Measurements from ENCODE around the gene POLA2. TPM values are rescaled to one million over a fixed set of nuclear protein-coding genes. Genes with fewer than 3 reads are reported as not detected.

The POLA2 gene
- polyA plus RNA-seq, 2 of the 4 experiments (the other 2 are of a cell fraction), result 34.5 to 52.3 TPM

DNA sequence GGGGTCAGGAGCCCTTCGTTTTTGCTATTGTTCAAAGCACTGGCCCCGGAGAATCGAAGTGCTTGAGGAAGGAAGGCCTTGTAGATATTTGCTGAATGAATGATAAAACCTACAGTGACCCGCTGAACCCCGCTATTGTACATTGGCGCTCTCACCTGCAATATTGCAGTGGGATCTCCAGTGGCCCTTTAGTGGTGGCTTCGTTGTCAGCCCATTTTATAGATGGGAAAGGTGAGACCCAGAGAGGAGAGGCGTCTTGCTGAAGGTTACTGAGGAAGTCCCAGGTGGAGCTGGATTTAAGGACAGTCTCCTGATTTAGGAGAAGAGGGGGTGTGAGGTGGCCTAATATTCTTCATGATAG lies 54.1 kb downstream of the POLA2 start:
- CTCF ChIA-PET, result interaction anchor here (0.7 to 78.3 kb wide), 24 partner anchors 0 to 282 kb away, joined by 3 to 3090 read pairs (median 4); partner anchors contain the start of genes CAPN1, CDC42EP2, DPF2 and POLA2
- Histone ChIP-seq H3K27ac (peak overlapping the region; percentile 91), H3K9me3 (no peaks in the 10 kb centered on the region), H3K4me3 (peak overlapping the region; percentile 99), H3K4me1 (peaks cover 44% of the 10 kb centered on the region), H3K4me2 (peak overlapping the region; percentile 97)
- POLR2A ChIA-PET, result interaction anchor here (0.8 to 3.8 kb wide), 8 partner anchors 17 to 198 kb away, joined by 3 to 62 read pairs (median 9); partner anchors contain the start of genes DPF2, POLA2 and ZNHIT2
- FAIRE-seq (no peak), ATAC-seq (peak in 1 of 2 experiments; percentile 3; a peak in 2 of 6 replicates), DNase-seq (ENCODE audit: low read depth in 1 of 2, low spot score in 1 of 2) (no peak)
- TF ChIP-seq EHF (CRISPR knock-in tag; IDR thresholded peaks at IDR 0.05) (no peak), CHD4 (IDR thresholded peaks at IDR 0.05; ENCODE audit: borderline replicate concordance) (no peak), HEYL (CRISPR knock-in tag; IDR thresholded peaks at IDR 0.05) (no peak), ELK1 (IDR thresholded peaks at IDR 0.05; ENCODE audit: low read depth, low read length) (no peak), NFE2L2 (conservative IDR thresholded peaks at IDR 0.05; ENCODE audit: low read length) (no peak), CTCF (IDR thresholded peaks at IDR 0.05) (peak; percentile 49), HDAC2 (IDR thresholded peaks at IDR 0.05) (no peak), FOSL2 (IDR thresholded peaks at IDR 0.05) (no peak), FOSL2 (CRISPR knock-in tag; IDR thresholded peaks at IDR 0.05) (no peak)
- 10% methylated on average over 5 of the region's 8 CpGs for WGBS (ENCODE audit: missing lambda C conversion rate)

- Histone ChIP-seq H3K9me3 (no peaks in the 10 kb centered on the region), H3K4me2 (peak overlapping the region; percentile 97), H3K27ac (peak overlapping the region; percentile 91), H3K4me1 (peaks cover 38% of the 10 kb centered on the region), H3K4me3 (peak overlapping the region; percentile 99)
- WGBS (ENCODE audit: missing lambda C conversion rate), result 62% methylated on average over 20 of the region's 20 CpGs
- DNase-seq (ENCODE audit: low read depth in 1 of 2, low spot score in 1 of 2) (peak in 1 of 2 experiments; percentile 29), FAIRE-seq (no peak), ATAC-seq (0 out of 6 replicates have a peak, but pooled peaks of 1 of the 2 experiments have one; percentile 1)
- ChIA-PET POLR2A (interaction anchor here (0.8 to 3.8 kb wide), 7 partner anchors 13 to 199 kb away, joined by 3 to 62 read pairs (median 11); partner anchors contain the start of genes DPF2, POLA2 and ZNHIT2), CTCF (interaction anchor here (0.7 to 78.3 kb wide), 20 partner anchors 1 to 283 kb away, joined by 3 to 3090 read pairs (median 4); partner anchors contain the start of genes CAPN1, CDC42EP2, DPF2 and POLA2)
- no peak for TF ChIP-seq FOSB (CRISPR knock-in tag; IDR thresholded peaks at IDR 0.05)
- TF ChIP-seq EHMT2 (IDR thresholded peaks at IDR 0.05; ENCODE audit: low read depth), result no peak
- TF ChIP-seq ZC3H11A (IDR thresholded peaks at IDR 0.05), result no peak
- TF ChIP-seq HOXB5 (CRISPR knock-in tag; IDR thresholded peaks at IDR 0.05), result no peak
- TF ChIP-seq HOXB13 (CRISPR knock-in tag; IDR thresholded peaks at IDR 0.05; ENCODE audit: low read depth), result no peak
- no peak for TF ChIP-seq RFX5 (IDR thresholded peaks at IDR 0.05)
- TF ChIP-seq JUN (IDR thresholded peaks at IDR 0.05), result no peak
- no peak for TF ChIP-seq RCOR1 (IDR thresholded peaks at IDR 0.05; ENCODE audit: low read depth, low read length)
- TF ChIP-seq TP53 (CRISPR knock-in tag; IDR thresholded peaks at IDR 0.05), result no peak
- TF ChIP-seq HMGXB4 (CRISPR knock-in tag; IDR thresholded peaks at IDR 0.05; ENCODE audit: borderline replicate concordance), result no peak
- TF ChIP-seq, protein P1, sequence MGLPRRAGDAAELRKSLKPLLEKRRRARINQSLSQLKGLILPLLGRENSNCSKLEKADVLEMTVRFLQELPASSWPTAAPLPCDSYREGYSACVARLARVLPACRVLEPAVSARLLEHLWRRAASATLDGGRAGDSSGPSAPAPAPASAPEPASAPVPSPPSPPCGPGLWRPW (IDR thresholded peaks at IDR 0.05), result no peak
- TF ChIP-seq JUNB (IDR thresholded peaks at IDR 0.05), result no peak
- TF ChIP-seq KDM5A (IDR thresholded peaks at IDR 0.05), result no peak
- TF ChIP-seq ZSCAN20 (CRISPR knock-in tag; IDR thresholded peaks at IDR 0.05), result no peak
- TF ChIP-seq CHD4 (IDR thresholded peaks at IDR 0.05; ENCODE audit: borderline replicate concordance), result no peak
- TF ChIP-seq HDAC2 (IDR thresholded peaks at IDR 0.05), result no peak
- no peak for TF ChIP-seq CTCF (IDR thresholded peaks at IDR 0.05)
- TF ChIP-seq PBX3 (IDR thresholded peaks at IDR 0.05), result no peak
- TF ChIP-seq RAD21 (conservative IDR thresholded peaks at IDR 0.05 in 1 of 2, IDR thresholded peaks at IDR 0.05 in 1 of 2), result no peak
- TF ChIP-seq POLR2A (IDR thresholded peaks at IDR 0.05; ENCODE audit: low read length), result no peak
These were observed 54.7 kb downstream of the POLA2 start for GRCh38 chr11:65316227-65317024.

Data from A549 (cell line).